Omental fat pad (tissue), 4 donors: ENCODE data around the gene LAD1. TPM values are rescaled to one million over a fixed set of nuclear protein-coding genes. Genes with fewer than 3 reads are reported as not detected.

Experiments
- ATAC-seq: fragments of 150-250 bp; one replicate; pipeline ENCODE4 v1.9.1; 2016; ENCODE audit warnings: mild to moderate bottlenecking, moderate library complexity; ENCODE audit not compliant: low FRiP score
- DNase-seq: peaks from one replicate; pipeline ENCODE4 v3.0.0-alpha.2; 2019; ENCODE audit warnings: low spot score
- total RNA-seq, 4 donors: library from RNA; depleted of rRNA; stranded (reverse); fragments of >200 nt; gene quantifications; one replicate each; pipeline ENCODE4 v1.1.0, GENCODE V29; 2016
- TF ChIP-seq, protein P1 (sequence below), 3 donors: fragments of 450-650 bp; IDR thresholded peaks; one replicate each; pipeline ENCODE4 v1.5.1; 2016 to 2017; ENCODE audit warnings: antibody characterized with exemption in 3 of 3, mild to moderate bottlenecking in 3 of 3, moderate library complexity in 2 of 3

The LAD1 gene
- total RNA-seq, 4 donors from 2014 or later, result 0.19 to 0.48 (median 0.25) TPM; not detected in 1

DNA sequence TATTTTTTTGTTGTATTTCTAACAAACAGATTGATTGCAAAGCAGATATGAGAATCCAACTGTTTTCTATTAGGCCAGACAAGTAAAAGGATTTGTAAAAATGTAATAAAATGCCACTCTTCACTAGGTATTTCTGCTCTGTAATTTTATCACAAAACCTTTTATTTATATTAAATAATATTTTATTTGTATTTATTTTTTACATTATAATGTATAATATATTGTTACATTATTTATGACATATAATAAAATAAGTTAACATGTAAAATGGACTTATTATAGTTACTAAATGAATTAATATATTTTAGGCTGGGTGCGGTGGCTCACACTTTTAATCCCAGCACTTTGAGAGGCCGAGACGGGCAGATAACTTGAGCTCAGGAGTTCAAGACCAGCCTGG lies 35.1 kb upstream of the LAD1 start:
- ATAC-seq (no peak), DNase-seq (no peak)
- TF ChIP-seq, protein P1, sequence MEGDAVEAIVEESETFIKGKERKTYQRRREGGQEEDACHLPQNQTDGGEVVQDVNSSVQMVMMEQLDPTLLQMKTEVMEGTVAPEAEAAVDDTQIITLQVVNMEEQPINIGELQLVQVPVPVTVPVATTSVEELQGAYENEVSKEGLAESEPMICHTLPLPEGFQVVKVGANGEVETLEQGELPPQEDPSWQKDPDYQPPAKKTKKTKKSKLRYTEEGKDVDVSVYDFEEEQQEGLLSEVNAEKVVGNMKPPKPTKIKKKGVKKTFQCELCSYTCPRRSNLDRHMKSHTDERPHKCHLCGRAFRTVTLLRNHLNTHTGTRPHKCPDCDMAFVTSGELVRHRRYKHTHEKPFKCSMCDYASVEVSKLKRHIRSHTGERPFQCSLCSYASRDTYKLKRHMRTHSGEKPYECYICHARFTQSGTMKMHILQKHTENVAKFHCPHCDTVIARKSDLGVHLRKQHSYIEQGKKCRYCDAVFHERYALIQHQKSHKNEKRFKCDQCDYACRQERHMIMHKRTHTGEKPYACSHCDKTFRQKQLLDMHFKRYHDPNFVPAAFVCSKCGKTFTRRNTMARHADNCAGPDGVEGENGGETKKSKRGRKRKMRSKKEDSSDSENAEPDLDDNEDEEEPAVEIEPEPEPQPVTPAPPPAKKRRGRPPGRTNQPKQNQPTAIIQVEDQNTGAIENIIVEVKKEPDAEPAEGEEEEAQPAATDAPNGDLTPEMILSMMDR (IDR thresholded peaks at IDR 0.05), result no peak

DNA sequence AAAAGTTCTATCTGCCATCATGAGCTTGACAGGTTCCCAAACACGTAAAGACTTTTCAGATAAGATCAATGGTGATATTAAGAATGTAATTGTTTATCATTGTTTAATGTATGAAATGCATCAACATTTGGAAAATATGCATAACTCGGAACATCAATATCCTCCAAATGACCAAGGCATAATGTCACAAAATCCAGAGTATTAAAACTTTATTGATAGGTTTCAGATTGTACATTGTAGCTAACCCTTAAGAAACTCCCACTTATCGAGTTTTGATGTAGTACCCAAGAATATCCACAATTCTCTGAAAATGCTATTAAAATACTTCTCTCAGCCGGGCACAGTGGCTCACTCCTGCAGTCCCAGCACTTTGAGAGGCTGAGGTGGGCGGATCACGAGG lies 34.5 kb upstream of the LAD1 start:
- DNase-seq (no peak), ATAC-seq (no peak)
- TF ChIP-seq, protein P1 (IDR thresholded peaks at IDR 0.05), result no peak

DNA sequence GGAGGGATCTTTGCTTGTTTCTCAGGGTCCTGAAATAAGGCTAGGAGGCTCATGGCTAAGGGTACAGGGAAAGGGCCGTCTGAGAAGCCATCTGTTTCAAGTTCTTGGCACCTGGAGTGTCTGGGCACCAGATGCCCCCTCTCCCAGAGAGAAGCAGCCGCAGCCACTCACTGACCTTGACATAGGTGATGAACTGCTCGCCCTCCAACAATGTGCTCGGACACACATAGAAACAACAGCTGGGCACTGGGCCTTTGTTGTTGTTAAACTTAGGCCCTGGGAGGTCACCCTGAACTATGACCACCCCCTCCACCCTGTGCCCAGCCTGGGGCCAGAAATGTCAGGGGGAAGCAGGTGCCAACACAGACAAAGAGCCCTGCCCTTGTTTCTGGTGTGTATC lies 31.7 kb upstream of the LAD1 start:
- ATAC-seq (no peak), DNase-seq (no peak)
- TF ChIP-seq, protein P1 (IDR thresholded peaks at IDR 0.05), result no peak

GRCh38 chr1:201429736-201430501 lies 30.8 kb upstream of the LAD1 start:
- TF ChIP-seq, protein P1 (IDR thresholded peaks at IDR 0.05), result no peak
- ATAC-seq (no peak), DNase-seq (no peak)

DNA sequence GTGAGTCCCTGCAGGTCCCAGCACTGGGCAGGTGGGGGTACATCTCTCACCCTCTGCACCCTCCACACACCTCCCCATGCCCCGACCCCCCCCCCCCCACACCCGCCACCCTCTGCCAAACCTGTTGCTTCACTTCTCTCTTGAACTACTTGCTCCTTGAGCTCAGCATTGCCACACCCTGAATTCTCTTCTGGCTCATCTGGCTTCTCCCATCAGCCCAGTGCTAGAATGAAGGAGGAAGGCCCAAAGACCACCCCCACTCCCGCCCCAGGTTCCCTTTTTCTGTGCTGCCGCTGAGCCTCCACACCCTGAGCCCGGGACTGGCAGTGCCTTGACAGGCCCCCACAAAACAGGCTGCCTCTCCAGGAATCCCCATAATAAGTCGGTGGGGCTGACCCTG lies 28.8 kb upstream of the LAD1 start:
- TF ChIP-seq, protein P1 (IDR thresholded peaks at IDR 0.05), result no peak
- ATAC-seq (no peak), DNase-seq (no peak)

GRCh38 chr1:201426479-201427310 lies 27.6 kb upstream of the LAD1 start:
- TF ChIP-seq, protein P1 (IDR thresholded peaks at IDR 0.05), result no peak
- ATAC-seq (no peak), DNase-seq (no peak)
